NCI-H2081 (cell line): ENCODE results near the gene COMMD3.
"Not testable (repeated sequence)": the region's sequence is repeated elsewhere in the genome, so short reads cannot be mapped to it uniquely, and the experiment has no call there.

Source experiments
- DNase-seq, 2 experiments: peaks; one replicate each; lab custom pipeline; 2025; lab: John Stamatoyannopoulos, UW

Gene COMMD3

DNA sequence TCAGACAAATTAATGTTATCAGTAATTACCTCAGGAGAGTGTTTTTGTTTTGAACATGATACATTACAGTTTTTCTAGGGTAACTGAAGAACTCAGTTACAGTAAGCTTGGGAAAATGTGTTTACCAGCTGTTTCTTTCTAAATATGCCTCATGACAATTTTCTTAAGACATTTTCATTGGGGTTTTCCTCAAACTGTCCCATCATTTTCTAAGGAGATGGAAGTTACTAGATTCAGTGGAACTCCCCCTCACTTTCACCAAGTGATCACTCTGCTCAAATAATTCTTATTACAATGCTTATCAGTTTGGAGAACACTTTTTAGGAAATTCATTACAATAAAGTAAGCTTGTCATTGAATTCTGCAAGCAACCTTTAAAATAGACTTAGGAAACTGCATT is 22.7 kb downstream of the COMMD3 start:
- no peak for DNase-seq

DNA sequence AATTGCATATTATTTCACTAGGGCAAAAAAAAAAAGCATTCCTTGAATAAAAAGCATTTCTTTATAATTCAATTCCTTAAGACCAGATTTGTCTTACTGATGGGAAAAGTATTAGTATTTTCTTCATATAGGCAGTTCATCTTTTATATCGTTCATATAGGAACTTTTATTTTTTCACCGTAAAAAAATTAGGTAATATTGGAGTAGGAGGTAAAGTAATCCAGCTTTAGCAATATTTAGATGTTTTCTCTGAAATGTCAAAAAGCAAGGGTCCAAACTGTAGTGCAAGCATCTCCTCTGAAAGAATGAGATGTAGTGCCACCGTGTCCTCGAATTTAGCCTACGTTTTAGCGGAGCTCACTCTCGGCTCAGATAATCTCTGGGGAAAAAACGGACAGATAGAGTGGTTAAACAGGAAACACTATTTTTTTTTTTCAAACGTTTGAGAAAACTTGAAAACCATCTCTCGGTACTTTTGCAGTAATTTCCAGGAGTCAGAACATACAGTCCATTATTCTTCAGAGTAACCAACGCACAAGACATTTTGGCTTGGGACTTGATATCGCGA is 23.7 kb downstream of the COMMD3 start:
- DNase-seq: no peak

DNA sequence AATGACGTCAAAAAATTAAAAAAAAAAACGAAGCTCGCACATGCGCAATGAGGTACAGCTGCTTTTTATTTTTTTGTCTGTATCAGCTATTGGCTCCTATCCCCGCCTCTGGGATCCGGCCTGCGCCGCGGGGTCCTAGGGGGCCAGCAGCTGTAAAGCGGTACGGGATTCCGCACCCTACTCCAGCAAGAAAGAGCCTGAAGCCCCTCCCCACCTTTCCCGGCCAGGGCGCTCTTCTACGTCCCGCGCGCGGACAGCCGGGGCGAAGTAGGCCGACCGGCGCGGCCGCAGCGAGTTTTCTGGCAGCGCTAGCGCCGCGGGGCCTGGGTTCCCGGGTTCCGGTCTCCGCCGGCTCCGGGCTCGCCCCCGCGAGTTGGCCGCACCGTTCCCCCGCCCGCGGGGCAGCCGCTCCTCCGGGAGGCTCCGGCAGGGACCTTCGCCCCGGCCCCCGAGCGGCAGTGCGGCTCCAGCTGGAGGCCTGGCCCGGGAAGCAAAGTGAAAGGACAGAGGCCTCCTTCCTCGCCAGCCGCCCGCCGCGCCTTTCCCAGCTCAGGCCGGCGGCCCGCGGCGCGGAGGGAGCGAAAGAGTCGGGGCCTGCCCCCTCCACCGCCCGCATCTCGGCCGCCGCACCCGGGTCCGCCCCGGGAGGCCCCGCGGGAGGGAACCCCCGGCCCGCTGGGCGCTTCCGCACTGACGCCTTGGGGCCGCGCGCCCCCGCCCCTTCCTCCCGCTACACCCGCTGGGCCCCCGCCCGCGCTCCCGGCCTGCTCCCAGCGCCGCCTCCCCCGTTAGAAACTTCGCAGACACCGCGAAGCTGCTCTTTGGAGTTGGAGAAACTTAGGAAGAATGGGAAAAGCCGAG is 24.4 kb downstream of the COMMD3 start:
- DNase-seq: peak; percentile 42 to 61

DNA sequence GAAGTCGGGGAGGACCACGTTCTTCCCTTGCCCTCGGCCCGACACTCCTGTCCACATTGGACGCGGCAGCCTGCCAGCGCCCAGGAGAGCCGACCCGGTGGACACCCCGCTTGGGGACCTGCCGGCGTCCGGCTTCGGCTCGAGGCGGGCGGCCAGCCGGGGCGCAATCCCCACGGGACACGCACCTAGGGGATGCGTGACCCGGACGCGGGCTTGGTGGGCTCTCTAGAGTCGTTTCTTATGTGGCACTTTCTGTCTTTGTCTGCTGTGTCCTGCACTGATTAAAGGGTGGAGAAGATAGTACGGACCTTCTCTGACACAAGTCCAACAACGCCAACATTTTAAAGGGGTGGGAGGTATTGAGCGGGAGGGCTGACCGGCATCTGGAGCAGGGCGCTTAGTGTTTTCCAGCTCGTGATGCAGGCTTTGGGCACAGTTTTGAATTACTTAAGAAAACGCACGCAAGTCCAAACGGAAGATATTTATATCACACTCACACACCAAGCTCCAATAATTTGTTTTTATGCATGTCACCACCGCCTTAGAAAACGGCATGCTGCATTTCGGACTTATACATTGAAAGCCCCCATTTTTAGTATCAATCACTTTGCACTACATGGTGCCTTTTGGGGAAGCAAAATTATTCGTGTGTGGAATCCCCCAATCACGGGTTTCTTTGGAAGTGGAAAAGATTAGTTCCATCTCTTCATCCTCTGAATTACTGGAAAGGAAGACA is 25.2 kb downstream of the COMMD3 start:
- DNase-seq: no peak

DNA sequence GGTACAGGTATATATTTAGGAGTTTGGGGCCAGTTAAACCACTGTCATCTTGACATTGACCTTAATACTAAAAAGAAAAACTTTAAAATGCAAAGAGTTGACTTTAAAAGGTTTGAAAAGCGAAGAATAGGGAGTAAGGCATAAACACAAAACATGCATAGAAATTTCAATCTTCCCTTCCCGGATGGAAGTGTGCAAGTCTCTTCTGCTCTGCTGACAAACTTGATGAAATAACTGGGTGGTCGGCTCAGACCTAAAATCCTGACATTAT is 25.7 kb downstream of the COMMD3 start:
- DNase-seq: no peak

DNA sequence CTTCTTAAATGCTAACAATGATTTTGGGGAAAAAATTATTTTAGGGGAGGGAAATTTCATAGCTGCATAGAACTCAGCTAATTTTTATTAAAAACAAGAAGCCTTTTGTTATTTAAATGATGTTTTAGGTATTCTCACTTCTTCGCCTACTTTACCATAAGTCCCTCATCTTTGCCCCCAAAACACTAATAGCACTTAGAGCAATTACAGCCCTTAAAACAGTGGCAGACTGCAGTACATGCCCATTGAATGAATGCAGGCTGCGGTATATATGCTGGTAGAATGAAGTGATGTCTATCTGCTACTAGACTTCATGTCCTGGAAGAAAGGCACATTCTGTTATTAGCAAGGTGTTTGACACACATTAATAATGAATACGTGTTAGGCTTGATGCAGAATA is 26.2 kb downstream of the COMMD3 start:
- DNase-seq: no peak

DNA sequence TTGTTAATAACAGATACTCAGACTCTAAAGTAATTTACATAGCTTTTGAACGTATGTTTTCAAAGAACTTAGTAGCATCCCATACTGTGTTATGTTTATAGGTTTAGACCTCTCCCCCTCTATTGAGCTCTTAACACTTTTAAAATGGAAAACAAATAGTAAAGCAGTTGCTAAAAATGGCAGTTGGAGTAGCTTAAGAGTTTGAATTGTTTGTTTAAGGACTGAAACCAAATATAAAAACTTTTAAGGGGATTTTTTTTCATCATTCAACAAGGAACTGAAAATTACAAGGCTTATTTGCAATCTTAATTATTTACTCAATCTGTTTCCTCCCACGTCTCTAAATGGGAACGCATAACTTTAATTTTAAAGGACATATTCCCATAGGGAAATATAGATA is 27.5 kb downstream of the COMMD3 start:
- no peak for DNase-seq

DNA sequence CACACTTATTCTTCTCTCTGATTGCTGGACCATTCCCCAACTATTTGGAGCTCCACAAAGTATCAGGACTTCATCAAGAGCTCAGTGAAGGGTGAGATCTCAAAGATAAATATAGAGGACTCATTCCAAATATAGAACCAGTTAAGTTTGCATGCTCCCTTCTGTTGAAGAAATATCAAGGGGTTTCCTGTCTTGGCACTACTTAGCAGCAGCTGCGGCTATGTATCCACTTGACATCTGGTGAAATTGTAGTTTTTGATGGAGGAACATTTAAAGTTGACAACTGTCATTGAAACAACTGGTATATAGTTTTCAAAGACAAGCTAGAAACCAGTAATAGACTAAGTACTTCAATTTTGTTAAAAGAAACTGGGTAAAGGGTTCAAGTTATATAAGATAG is 28.1 kb downstream of the COMMD3 start:
- DNase-seq: no peak

DNA sequence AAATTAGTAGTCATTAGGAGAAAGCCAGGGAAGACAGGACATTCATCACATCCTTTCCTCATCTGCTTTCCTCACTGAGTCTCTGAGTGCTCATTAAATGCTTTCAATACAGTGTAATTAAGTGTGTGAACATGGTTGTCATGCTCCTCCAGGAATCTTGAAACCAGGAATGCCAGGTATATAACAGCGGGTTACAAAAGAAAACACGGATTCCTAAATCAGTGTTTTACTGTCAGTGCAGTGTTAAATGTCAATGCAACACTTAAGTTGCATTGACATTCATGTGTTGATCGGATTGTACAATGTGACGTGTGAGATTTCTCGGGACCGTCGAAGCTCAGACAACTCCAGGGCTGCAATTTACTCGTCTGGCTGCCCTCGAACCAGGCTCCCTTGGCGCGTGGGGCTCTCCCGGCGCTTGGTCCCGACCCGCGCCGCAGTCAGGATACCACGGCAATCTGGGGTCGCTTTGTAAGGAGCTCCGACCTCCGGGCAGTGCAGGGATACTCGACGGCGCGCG is 28.7 kb downstream of the COMMD3 start:
- DNase-seq: no peak

DNA sequence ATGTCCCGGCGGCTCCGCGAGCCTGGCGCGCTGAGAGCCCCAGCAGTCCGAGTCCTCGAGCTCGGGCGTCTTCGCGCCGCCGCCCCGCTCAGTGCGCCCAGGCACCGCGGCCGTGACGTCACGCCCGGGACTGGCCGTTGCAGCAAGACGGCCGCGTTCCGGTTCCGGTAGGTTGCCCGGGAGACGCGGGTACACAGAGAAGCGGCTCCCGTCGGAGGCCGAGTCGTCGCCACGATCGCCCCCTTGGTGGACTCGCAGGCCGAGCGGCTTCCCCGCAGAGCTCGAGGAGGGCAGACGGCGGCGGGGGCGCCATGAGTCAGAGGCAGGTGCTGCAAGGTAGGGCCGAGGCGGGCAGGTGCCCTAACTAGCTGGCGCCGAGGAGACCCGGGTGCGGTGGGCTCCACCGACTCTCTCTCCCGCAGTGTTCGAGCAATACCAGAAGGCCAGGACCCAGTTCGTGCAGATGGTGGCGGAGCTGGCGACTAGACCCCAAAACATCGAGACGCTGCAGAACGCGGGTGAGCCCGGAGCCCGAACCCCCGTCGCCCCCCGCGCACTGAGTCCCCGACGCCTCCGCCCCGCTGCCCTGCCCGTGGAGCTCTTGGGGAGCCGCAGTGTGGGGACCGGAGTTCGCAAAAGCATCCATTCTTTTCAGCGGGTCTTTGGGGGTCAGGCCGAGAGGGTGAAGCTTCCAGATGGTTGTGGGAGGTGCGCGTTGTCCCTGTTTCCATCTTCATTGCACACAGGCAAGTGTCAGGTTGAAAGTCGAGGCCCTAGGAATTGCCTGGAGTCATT is 29.3 kb downstream of the COMMD3 start, which contains the start of gene SPAG6:
Gene SPAG6, plus strand, starts transcription at position 196 of the 795 bp plus-strand sequence. Its CDS starts 116 bp downstream, at position 312.
- DNase-seq: peak; percentile 48 to 76

DNA sequence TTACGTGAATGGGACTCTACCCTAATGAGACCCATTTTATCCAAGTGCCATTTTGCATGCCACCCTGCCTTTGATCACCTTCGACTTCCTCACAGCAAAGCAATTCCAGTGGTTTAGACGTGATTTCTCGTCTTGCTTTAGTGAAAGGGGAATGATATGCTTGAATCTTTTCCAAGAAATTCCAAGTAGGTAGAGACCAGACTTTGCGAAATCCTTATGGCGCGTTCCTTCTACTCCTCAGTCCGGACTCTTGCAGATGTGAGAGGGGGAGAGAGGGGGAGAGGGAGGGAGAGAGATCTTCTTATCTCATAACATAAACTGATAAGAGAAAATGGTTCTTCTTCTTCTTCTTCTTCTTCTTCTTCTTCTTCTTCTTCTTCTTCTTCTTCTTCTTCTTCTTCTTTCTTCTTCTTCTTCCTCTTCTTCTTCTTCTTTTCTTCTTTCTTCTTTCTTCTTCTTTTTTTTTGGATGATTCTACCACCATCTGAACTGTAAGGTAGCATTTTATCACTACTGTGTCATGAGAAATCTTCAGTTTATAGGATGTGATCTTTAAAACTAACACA is 30.0 kb downstream of the COMMD3 start:
- DNase-seq: no peak

DNA sequence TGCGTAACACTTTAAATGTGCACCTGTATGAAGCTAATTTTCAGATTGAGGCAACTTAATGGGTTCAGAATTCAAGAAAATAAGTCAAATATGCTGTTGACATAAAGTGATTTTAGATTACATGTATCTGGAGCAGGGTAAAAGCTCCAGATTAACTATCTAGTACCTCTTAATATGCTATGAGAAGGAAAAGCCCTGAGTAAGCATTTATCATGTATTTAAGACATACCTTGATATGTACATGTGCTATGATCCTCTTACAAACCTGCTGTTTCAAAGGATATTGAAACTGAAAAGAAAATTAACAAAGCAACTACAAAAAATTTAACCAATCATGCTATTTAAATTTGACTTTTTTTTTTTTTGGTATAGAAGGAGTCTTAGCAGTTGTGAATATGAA is 33.6 kb downstream of the COMMD3 start:
- DNase-seq: no peak

DNA sequence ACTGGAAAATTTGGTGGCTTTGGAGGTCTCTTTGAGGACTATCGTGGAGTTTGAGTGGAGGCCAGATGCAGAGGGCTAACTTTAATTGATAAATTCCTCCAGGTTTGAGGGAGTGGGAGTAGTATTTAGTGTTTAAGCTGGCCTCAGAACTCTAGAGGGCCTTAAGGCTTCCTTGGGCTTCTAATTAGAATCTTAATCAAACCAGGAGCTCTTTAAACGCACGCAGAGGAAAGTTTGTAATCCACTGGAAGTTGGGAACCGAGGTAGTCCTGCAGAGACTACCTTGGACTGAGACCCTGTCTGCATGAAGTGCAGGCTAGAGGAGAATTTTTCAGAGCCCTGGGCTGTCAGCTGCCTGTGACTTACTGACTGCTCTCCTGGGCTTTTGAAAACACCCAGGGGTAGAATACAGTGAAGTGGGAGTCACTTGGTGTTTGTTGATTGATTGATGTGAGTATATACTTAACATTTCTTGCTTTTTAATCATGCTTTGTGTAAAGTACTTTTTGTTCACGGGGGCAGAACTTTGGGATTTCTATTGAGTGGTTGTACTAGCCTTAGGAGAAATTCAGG is 35.0 kb downstream of the COMMD3 start:
- no peak for DNase-seq

DNA sequence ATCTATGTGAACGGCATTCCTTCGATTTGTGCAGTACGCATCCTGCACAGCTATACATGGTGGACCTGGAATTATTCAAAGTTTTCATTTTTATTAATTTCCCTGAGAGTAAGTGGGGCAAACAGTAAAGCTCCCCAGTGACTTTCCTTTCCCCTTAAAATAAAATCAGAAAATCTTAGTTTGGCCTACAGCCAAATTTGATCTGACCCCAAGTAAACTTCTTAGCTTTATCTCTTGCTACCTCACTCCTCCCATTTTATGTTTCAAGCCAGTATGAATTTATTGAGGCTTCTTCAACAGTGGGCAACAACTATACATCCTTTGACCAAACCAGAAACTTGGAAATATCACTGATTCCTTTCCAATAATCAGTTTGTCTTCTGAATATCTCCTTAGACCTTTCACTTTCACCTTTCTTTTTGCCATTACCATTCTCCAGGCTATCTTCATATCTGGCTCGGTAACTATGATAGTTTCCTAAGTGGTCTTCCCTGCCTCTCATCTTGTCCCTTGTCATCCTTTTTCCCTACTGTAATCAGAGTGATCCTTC is 40.2 kb downstream of the COMMD3 start:
- DNase-seq: no peak

DNA sequence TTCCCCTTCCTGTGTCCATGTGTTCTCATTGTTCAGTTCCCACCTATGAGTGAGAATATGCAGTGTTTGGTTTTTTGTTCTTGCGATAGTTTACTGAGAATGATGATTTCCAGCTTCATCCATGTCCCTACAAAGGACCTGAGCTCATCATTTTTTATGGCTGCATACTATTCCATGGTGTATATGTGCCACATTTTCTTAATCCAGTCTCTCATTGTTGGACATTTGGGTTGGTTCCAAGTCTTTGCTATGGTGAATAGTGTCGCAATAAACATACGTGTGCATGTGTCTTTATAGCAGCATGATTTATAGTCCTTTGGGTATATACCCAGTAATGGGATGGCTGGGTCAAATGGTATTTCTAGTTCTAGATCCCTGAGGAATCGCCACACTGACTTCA is 41.6 kb downstream of the COMMD3 start:
- DNase-seq: not testable (repeated sequence)

DNA sequence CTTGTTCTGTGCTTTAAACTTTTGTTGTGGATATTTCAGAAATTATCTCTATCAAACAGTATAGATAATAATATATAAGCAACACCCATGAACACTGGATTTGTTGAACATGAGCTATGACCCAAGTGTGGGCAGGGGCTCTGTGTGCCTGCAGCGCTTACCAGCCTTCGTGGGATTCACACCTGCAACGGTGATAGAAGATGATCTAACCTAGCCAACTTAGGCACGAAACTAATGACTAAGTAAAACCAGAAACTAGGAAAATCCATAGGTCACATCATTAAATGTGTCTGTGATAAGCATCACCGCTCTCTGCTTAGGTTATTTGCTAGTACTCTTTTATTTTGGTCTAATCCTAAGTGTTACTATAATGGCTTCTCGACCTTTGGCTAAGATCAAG is 47.1 kb downstream of the COMMD3 start:
- DNase-seq: no peak

DNA sequence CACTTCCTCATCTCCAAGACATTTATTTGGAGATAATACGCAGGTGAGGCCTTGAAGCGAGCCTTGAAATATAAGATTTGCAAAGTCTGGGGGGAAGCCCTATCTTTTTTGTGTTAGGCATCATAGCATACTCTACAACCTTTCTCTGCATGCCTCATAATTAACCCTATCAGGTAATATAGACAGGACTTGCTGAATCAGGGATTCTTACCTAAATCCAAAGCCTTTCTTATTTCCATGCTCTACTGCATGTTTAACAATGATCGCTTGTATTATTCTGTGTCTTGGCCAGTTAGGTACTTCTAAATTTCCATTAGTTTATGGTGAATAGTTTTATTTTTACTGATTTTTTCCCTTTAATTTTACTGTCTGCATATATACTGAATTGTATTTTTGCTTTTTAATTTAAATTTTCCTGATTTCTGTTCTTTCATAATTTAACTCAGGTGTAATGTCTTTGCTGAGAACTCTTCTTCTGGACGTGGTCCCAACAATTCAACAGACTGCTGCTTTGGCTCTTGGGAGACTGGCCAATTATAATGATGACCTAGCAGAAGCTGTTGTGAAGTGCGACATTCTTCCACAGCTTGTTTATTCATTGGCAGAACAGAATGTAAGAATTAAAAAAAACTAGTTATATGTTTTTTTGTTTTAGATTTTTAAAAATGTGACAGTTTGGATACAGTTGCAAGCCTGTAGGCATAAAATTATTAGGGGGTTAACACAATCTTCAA is 48.4 kb downstream of the COMMD3 start:
- no peak for DNase-seq

DNA sequence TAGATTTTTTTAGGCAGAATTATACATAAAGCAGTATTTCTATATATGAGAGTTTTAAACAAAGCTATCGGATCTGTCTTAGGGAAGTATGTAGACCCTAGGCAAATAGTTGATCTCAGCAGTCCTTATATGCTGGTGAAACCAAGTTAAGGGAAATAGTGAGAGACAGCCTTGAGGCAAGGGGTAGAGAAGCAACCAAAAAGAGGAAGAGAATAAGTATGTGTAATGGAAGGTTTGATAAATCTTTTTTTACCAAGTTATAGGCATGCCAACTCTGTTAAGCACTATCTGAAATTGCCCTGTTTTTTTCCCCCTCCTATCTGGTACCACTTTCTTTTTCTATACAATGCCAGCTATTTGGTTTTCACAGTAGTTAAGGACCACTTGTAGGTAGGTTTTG is 49.0 kb downstream of the COMMD3 start:
- DNase-seq: no peak

DNA sequence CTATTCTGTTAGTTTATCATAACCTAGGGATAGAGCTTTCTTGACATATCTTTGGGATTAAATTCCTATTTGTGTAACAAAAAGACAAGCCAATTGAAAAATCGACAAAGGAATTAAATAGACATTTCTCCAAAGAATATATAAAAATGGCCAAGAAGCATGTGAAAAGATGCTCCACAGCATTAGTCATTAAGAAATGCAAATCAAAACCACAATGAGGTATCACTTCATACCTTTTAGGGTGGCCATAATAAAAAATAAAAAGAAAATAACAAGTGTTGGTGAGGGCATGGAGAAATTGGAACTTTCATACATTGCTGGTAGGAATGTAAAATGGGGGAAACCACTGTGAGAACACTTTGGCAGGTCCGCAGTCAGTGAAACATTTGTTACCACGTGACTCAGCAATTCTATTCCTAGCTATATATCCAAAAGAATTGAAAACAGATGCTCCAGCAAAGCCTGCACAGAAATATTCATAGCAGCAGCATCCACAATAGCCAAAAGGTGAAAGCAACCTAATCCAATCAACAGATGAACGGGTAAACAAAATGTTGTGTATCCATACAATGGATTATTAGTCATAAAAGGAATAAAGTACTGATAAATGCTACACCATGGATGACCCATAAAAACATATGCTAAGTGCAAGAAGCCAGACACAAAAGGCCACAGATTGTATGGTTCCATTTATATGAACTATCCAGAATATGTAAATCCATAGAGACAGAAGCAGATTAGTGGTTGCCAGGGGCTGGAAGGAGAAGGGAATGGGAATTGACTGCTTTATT is 49.7 kb downstream of the COMMD3 start:
- no peak for DNase-seq

DNA sequence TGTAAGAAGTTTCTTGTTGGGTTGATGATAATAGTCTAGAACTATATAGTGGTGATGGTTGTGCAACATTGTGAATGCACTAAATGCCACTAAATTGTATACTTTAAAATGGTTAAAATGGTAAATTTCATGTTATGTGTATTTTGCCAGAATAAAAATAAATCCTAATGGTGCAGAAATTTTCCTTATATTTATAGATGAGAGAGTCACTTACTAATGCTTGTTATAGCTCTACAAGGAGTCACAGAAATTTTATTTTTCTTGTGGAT is 50.2 kb downstream of the COMMD3 start:
- no peak for DNase-seq
